GM18519 (cell line): ENCODE results near the gene ZNF451.

Experiments
- ATAC-seq: cut with Tn5 transposase; IDR thresholded peaks from one replicate; pipeline ENCODE4 v1.9.1; 2021; ENCODE audit warnings: mild to moderate bottlenecking, moderate library complexity; ENCODE audit not compliant: unreplicated experiment, low FRiP score

The ZNF451 gene

DNA sequence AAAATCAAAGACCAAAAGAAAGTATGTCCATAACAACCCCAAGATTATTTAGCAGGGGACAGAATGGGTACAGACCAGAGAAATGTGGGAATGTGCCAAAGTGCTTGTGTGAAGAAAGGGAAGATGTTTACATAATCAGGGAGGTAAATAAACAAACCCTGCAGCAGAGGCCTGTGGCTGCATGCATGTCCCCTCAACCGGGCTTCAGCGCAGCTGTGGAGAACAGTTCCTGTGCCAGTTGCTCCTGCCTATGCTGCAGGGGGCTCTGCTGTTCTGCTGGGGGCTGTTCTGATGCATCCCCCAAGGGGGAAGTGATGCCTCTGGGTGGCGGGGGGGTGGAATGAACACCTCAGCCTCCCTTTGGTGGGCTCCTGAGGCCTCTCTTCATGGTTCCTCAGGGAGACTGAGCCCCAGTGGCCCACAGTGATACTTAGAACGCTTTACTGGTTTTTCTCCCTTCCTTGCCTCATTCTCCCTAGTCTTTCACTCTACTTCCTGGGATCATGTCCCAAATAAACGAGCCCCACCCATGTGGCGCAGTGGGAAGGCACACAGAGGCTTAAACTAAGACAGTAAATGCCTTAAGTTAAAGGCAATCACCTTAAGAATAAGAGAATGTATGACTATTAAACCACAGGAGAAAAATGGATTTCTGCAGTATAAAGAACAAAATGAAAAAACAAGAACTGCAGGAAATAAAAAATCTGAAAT, 109.1 kb downstream of the ZNF451 start:
- no peak for ATAC-seq

DNA sequence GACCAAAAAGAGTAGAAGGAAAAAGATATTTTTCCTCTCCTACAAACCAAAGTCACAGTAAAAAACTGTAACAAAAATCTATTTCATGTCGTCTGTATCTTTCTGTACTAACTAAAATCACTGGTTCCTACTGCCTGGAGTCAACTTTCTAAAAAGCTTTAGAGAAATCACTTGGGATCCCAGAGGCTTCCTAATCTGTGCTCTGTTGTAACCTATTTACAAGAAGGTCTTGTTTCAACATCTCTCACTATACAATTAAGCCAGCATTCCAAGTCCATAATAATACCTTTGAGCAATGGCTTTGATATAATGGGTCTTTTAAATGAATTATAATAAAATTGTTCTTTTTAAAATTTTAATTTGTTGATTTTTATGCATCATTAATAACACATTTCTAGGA, 111.7 kb downstream of the ZNF451 start:
- no peak for ATAC-seq

DNA sequence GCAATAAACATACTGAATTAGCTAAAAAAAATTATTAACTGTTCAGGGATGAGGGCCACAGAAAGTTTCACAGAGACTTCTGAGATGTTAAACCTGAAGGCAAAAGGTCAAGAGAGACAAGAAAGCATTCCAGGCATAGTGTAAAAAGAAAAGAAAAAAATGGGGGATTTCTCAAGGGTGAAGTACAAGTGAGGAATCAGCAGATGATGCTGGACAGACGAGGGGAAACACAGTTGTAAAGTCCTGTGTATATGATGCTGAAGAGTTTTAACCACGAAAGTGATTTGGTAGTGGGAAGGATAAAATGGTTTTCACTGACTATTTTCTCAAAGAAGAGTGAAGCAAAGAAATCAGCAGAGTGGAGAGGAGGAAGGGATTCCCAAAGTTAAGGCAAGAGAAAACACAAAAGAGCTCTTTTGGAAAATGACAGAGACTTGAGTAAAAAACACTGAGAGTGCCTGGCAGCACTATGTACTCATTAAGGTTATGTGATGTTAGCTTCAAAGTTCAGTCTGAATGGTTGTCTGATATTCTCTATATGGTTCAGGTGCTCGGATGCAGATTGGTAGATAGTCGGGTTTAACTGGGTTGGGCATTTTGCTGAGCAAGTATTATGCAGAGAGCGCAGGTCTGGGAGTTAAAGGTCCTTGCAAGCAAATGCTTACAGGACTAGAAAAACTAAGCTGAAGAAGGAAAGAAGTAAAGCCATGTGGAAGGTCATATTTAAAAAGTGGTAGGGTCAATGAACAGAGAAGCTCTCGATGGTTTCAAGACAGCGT, 115.8 kb downstream of the ZNF451 start:
- no peak for ATAC-seq

- no peak for ATAC-seq
These were observed 117.2 kb downstream of the ZNF451 start for GRCh38 chr6:57207141-57207540.

DNA sequence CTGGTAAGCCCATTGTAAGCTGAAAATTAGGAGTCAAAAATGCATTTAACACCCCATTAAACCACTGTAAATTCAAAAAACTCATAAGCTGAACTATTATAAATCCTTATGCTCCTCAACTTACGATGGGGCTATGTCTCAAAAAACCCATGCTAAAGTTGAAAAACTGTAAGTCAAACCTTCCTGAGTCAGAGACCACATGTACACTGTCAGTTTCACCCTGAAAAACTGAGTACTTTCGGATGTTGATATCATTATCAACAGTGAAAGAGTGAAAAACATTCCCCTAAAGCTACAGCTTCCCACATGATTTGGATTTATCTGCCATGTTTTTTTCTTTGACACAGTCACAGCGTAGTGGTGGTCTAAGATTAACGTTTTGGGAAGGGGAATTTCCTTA, 117.9 kb downstream of the ZNF451 start:
- no peak for ATAC-seq

- no peak for ATAC-seq
These were observed 119.0 kb downstream of the ZNF451 start for GRCh38 chr6:57209030-57209429.

DNA sequence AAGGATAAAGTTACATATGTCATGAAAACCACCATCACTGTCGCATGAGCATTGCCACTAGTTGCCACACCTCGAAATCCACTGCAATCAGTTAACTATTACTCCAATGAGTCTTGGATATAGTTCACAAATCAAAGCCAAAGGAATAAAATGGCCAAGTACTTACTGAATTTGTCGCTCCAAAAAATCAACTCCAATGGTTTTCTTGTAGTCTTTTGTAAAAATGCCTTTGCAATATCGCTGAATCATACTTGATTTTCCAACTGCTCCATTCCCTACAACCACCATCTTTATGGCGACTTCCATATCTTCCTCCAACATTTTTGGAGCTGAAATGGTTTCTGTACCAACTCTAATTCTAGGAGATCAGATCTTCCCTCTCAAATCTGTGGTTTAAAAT, 120.1 kb downstream of the ZNF451 start:
- ATAC-seq, result no peak

- no peak for ATAC-seq
These were observed 125.3 kb downstream of the ZNF451 start for GRCh38 chr6:57215260-57215659.

DNA sequence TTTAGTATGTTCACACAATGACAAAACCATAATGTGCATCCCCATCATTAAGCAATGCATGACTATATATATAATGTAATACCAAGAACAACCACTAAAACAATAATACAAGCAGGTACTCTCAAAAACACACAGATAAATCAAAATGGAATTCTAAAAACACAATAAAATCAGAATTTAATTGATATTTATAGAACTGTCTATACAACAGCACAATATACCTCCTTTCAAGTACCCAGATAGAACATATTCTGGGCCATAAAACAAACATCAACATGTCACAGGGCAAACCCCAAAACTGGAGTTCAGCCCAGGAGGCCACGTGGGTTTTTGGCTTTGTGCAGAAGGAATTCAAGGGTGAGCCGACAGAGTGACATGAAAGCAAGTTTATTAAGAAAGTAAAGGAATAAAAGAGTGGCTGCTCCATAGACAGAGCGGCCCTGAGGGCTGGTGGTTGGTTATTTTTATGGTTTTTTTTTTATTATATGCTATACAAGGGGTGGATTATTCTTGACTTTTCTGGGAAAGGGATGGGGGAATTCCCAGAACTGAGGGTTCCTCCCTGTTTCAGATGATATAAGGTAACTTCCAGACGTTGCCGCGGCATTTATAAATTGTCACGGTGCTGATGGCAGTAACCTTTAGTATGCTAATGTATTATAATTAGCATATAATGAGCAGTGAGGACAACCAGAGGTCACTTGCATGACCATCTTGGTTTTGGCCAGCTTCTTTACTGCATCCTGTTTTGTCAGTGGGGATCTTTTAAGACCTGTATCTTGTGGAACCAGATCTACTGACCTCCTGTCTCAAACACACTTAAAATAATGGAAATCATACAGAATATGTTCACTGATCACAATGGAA, 126.5 kb downstream of the ZNF451 start:
- ATAC-seq, result no peak

DNA sequence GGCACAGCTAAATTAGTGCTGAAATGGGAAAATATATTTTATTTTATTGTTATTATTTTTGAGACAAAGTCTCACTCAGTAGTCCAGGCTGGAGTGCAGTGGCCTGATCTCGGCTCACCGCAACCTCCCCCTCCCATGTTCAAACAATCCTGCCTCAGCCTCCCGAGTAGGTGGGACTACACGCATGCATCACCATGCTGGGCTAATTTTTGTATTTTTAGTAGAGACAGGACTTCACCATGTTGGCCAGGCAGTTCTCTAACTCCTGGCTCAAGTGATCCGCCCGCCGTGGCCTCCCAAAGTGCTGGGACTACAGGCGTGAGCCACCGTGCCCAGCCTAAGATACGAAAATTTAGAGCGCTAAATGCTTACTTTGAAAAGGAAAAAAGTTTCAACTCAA, 127.3 kb downstream of the ZNF451 start:
- no peak for ATAC-seq
